AG09309 (cell line): ENCODE results near the gene ITPR3.

Source experiments
- DNase-seq: peaks from one replicate; pipeline ENCODE4 v3.0.0-alpha.2; 2010; ENCODE audit warnings: low read depth
- H3K4me3 ChIP-seq: 2 replicates; pipeline ENCODE4 v1.5.1; 2011; ENCODE audit warnings: mild to moderate bottlenecking, low read depth, low read length, moderate library complexity; ENCODE audit not compliant: control insufficient read depth
- CTCF ChIP-seq: IDR thresholded peaks from 2 replicates; pipeline ENCODE4 v1.5.1; 2011; ENCODE audit warnings: mild to moderate bottlenecking, low read depth, low read length, inconsistent platforms; ENCODE audit not compliant: insufficient read depth, control insufficient read depth; ENCODE audit errors: missing control alignments

The ITPR3 gene

GRCh38 chr6:33744895-33745546 lies 123.9 kb downstream of the ITPR3 start:
- no peak for TF ChIP-seq CTCF
- no peak for DNase-seq
- no peak overlapping the region for H3K4me3 ChIP-seq

- H3K4me3 ChIP-seq: no peak overlapping the region
- DNase-seq: no peak
- no peak for TF ChIP-seq CTCF
Observed at GRCh38 chr6:33745548-33745947, 124.4 kb downstream of the ITPR3 start.
